BJ (cell line): Measurements from ENCODE around the gene TBX5. TPM values are rescaled to one million over a fixed set of nuclear protein-coding genes. Genes with fewer than 3 reads are reported as not detected.
A peak's percentile ranks its signal among the peaks of the same experiment; 100 is the strongest.

Experiments used
- CTCF ChIA-PET: fragments of 350-600 bp; formaldehyde crosslinking; extraction: SDS; loops from one replicate; lab custom pipeline; 2021; ENCODE audit warnings: antibody characterized with exemption, inconsistent platforms; lab: Yijun Ruan, JAX
- POLR2A ChIA-PET: fragments of 300-600 bp; sonication (Branson Sonifier 250); formaldehyde crosslinking; extraction: SDS; loops from one replicate; lab custom pipeline; 2021; ENCODE audit warnings: antibody characterized with exemption; lab: Charles Lee
- DNase-seq: peaks from one replicate; pipeline ENCODE4 v3.0.0-alpha.2; 2011; ENCODE audit warnings: low read depth
- H3K27me3 ChIP-seq: 2 replicates; pipeline ENCODE4 v1.6.0; 2011; ENCODE audit warnings: low read length; ENCODE audit not compliant: control insufficient read depth, insufficient read depth
- H3K36me3 ChIP-seq: 2 replicates; pipeline ENCODE4 v1.5.1; 2011; ENCODE audit warnings: low read length; ENCODE audit not compliant: control insufficient read depth, insufficient read depth
- H3K4me3 ChIP-seq: 2 replicates; pipeline ENCODE4 v1.5.1; 2011; ENCODE audit warnings: low read depth, mild to moderate bottlenecking, control low read depth, low read length
- polyA plus RNA-seq: library from polyadenylated mRNA; depleted of rRNA; stranded (reverse); fragments of >200 nt; gene quantifications from 2 replicates; pipeline ENCODE4 v1.2.3, GENCODE V29; 2011
- TF ChIP-seq, protein P1 (sequence below): IDR thresholded peaks from 2 replicates; pipeline ENCODE4 v1.5.1; 2011; ENCODE audit warnings: low read depth, mild to moderate bottlenecking, control low read depth, inconsistent platforms, low read length, moderate library complexity; ENCODE audit not compliant: insufficient read depth

Gene TBX5
- polyA plus RNA-seq, 1 experiment: 30.8 TPM

DNA sequence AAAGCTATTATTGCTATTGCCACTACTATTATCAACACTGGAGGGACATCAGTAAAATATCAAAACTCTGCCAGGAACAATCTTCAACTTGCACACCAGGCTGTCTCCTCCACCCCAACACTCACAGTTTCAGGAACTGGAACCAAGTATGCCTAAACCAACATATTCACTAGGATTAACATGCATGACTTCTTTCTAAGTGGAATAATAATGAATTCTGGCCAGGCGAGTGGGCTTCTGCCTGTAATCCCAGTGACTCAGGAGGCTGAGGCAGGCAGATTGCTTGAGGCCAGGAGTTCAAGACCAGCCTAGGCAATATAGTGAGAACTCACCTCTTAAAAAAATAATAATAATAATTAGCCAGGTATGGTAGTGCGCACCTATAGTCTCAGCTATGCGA, 58.1 kb downstream of the TBX5 start:
- DNase-seq: no peak
- TF ChIP-seq, protein P1, sequence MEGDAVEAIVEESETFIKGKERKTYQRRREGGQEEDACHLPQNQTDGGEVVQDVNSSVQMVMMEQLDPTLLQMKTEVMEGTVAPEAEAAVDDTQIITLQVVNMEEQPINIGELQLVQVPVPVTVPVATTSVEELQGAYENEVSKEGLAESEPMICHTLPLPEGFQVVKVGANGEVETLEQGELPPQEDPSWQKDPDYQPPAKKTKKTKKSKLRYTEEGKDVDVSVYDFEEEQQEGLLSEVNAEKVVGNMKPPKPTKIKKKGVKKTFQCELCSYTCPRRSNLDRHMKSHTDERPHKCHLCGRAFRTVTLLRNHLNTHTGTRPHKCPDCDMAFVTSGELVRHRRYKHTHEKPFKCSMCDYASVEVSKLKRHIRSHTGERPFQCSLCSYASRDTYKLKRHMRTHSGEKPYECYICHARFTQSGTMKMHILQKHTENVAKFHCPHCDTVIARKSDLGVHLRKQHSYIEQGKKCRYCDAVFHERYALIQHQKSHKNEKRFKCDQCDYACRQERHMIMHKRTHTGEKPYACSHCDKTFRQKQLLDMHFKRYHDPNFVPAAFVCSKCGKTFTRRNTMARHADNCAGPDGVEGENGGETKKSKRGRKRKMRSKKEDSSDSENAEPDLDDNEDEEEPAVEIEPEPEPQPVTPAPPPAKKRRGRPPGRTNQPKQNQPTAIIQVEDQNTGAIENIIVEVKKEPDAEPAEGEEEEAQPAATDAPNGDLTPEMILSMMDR: no peak
- H3K27me3 ChIP-seq: no peaks in the 10 kb centered on the region
- POLR2A ChIA-PET: no interaction called here
- H3K4me3 ChIP-seq: no peak overlapping the region
- H3K36me3 ChIP-seq: peaks cover 1% of the 10 kb centered on the region; the same call in 1 of the 2 replicates
- CTCF ChIA-PET: interaction anchor here (1.2 kb wide), 1 partner anchor 78 kb away, joined by 3 read pairs; no protein-coding TSS in a partner anchor

DNA sequence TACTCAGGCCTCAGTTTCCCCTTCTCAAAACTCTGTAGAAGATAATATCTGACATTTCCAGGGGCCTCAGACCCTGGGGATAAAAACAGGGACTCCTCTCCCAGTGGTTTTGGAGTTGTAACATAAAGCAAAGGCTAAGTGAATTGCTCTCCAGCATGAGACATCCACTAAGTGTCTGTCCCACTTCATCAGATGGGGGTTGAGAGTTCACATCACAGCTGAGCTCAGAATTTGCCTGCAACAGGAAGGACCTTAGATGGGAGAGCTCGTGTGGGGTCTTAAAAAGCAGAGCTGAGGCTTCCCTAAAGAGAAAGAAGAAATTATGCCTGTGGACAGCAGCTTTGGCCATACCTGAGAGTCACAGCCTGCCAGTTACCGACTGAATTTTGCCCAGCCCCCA, 61.1 kb downstream of the TBX5 start:
- POLR2A ChIA-PET: no interaction called here
- CTCF ChIA-PET: no interaction called here
- no peaks in the 10 kb centered on the region for H3K36me3 ChIP-seq
- TF ChIP-seq, protein P1: no peak
- no peak for DNase-seq
- H3K27me3 ChIP-seq: no peaks in the 10 kb centered on the region
- H3K4me3 ChIP-seq: no peak overlapping the region

DNA sequence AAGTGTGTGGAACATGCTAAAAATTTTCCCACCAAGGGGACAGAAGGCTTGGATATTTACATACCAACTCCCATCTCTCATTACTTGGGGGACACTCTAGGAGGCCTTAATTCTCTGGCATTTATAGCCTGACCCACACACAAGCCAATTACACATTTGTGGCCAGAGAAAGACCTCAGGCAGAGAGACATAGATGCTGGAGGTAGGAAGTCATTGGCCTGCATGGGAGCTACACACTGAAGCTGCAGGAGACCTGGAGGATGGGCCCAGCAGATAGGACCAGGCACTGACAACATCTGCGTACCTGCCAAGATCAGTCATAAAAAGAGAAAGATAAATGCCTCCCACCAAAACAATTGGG, 61.7 kb downstream of the TBX5 start:
- Histone ChIP-seq H3K27me3 (no peaks in the 10 kb centered on the region), H3K4me3 (no peak overlapping the region), H3K36me3 (no peaks in the 10 kb centered on the region)
- ChIA-PET CTCF (interaction anchor here (1.3 to 1.4 kb wide), 2 partner anchors 10 to 12 kb away, joined by 4 to 7 read pairs; no protein-coding TSS in a partner anchor), POLR2A (no interaction called here)
- no peak for DNase-seq
- TF ChIP-seq, protein P1: no peak

DNA sequence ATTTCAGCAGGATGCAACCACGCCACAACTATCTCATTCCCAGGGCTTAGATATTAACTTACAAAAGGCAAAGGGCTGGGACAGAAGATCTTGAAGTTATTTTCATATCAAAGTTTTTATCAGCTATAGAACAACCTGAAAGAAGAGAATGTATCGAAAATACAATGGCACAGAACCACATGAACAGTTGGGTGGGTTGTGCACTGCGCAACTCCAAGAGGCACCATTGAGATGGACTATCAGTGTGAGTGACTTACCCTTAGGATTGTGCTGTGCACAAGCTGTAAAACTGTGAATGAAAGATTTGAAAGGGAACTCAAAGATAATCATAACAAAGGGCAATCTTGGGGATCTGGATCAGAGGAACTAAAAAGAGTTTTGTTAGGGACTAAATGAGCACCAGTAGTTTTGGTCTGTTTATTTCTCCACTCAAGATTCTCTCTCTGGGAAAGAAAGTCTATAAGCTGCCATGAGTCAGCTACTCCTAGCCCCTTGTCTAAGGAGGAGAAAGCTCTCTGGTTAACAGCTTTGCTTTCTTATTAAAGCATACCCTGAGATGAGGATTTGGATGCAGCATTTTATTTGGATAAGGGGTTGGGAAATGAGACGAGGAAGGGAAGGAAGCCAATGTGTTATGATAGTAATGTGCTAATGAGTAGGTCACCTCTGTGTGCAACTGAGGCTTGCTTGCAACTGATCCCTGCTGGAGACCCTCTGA, 62.2 kb downstream of the TBX5 start:
- H3K4me3 ChIP-seq: no peak overlapping the region
- no peaks in the 10 kb centered on the region for H3K27me3 ChIP-seq
- no peaks in the 10 kb centered on the region for H3K36me3 ChIP-seq
- no peak for DNase-seq
- TF ChIP-seq, protein P1: no peak
- ChIA-PET POLR2A (interaction anchor here (0.6 kb wide), 1 partner anchor 1110 kb away, joined by 5 read pairs; no protein-coding TSS in a partner anchor), CTCF (interaction anchor here (0.6 to 1.4 kb wide), 5 partner anchors 9 to 18 kb away, joined by 3 to 7 read pairs (median 4); no protein-coding TSS in a partner anchor)

DNA sequence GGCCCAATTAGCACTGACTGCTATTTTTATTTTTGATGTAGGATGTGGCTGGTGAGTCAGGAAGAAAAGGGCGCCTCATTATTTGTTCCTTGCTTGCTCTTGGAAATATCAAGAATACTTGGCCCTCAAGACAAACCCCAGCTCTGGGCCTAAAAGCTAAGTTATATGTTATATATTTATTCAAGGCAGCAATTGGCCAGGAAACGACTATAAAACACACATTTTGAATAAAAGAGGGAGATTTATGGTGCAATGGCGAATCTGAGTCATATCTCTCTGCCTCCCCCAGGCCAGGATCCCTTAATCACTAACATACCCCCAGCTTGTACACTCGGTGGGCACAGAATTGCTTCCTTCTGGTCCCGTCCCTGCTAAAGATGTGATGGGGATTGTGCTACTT, 63.3 kb downstream of the TBX5 start:
- Histone ChIP-seq H3K36me3 (no peaks in the 10 kb centered on the region), H3K27me3 (no peaks in the 10 kb centered on the region), H3K4me3 (no peak overlapping the region)
- TF ChIP-seq, protein P1: no peak
- peak; percentile 50 for DNase-seq
- POLR2A ChIA-PET: interaction anchor here (0.6 to 0.7 kb wide), 2 partner anchors 21 to 1157 kb away, joined by 3 to 6 read pairs; partner anchors contain the start of gene RITA1
- CTCF ChIA-PET: interaction anchor here (0.9 to 1.1 kb wide), 3 partner anchors 15 to 29 kb away, joined by 3 to 4 read pairs (median 3); no protein-coding TSS in a partner anchor
